Activated CD8-positive, alpha-beta memory T cell treated with anti-CD3 and anti-CD28 coated beads, Interleukin-2, amount 50 U/mL, for 48 hours (primary cell): ENCODE results near the gene STAT2.
A peak's percentile ranks its signal among the peaks of the same experiment; 100 is the strongest.
"Not testable (repeated sequence)": the region's sequence is repeated elsewhere in the genome, so short reads cannot be mapped to it uniquely, and the experiment has no call there.

Experiments
- DNase-seq: peaks from one replicate; pipeline ENCODE4 v3.0.0-alpha.2; 2020

STAT2 gene

DNA sequence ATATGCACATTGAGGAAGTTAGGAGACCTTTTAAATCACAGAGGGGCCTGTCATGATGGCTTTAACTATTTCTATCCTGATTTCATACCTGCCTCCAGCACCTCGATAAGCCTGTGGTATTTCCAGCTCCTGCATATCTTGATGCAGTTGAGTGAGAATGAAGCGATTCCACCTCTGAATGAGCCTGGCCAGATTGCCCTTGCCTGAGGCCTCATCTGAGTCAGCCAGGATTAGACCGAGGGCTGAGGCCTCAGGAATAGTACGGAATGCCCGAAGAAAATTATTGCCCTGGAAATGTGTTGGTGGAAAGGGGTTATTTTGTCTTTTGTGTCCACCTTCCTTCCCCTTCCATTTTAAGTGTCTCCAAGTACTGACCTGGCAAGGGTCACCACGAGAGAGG is 35.7 kb downstream of the STAT2 start:
- DNase-seq = no peak

DNA sequence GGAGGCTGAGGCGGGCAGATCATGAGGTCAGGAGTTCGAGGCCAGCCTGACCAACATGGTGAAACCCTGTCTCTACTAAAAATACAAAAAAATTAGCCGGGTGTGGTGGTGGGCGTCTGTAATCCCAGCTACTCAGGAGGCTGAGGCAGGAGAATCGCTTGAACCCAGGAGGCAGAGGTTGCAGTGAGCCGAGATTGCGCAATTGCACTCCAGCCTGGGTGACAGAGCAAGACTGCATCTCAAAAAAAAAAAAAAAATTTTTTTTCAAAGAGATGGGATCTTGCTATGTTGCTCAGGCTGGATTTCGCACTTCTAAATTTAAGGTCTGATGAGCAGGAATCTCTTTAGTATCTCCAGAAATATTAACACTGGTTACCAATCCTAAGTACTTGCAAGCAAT is 38.3 kb downstream of the STAT2 start:
- not testable (repeated sequence) for DNase-seq

DNA sequence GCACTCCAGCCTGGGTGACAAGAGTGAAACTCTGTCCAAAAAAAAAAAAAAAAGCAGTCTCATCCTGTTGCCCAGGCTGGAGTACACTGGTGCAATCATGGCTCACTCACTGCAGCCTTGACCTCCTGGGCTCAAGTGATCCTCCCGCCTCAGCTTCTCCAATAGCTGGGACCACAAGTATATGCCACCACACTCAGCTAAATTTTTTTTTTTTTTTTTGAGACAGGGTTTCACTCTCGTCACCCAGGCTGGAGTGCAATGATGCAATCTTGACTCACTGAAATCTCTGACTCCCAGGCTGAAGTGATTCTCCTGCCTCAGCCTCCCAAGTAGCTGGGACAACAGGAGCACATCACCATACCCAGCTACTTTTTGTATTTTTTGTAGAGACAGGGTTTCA is 38.9 kb downstream of the STAT2 start:
- DNase-seq = no peak

DNA sequence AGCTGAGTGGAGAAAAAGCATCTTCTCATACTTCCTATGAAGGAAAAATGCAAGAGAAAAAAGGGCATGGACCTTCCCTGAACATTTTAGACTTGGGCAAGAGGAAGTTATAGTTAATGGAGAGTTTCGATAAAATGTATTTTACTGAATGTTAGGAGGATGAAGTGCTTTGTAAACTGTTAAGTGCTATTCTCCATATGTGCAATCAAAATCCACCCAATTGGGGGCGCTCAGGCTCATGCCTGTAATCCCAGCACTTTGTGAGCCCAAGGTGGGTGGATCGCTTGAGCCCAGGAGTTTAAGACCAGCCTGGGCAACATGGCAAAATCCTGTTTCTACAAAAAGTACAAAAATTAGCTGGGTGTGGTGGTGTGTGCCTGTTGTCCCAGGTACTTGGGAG is 42.2 kb downstream of the STAT2 start:
- DNase-seq = no peak

DNA sequence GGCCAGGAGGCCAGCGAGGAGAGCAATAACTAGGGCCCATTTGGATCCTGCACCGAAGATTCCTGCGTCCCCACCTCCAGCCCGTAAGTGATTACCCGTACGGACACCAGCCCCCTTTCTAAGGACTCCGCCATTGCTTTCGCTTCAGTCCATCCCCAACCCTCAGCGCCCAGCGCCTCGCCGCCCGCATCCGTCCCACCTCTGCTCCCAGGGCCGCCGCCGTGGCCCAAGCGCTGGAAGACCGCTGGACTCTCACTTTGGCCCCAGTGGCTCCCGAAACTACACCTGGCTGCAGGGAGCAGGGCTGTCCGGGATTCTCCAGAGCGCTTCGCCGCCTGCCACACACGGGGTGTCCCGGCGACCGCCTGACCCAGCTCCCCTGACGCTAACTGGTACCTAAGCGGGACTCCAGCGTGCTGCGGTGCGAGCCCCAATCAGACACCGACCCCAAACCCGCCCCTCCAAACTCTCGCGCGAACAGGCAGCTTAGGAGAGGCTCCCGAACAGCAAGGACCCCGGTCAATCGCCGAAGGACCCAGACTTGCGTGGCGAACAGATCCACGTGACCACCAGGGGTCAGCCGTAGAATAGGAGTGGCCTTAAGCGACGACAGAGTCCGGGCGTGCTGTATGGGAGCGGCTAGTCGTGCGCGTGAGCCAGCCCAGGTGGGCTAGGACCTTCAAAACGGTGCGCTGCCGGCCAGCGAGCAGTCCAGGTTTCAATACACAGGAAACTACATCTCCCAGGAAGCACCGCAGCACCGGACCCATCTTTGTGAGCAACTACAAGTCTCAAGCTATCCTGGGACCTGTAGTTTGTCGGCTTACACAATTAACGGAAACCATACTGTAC is 44.1 kb downstream of the STAT2 start, which contains the start of gene CNPY2:
CNPY2 (minus strand) TSS at position 367 of the 852 bp plus-strand sequence. CDS start 771 bp downstream, outside the sequence.
- peak; percentile 94 for DNase-seq

DNA sequence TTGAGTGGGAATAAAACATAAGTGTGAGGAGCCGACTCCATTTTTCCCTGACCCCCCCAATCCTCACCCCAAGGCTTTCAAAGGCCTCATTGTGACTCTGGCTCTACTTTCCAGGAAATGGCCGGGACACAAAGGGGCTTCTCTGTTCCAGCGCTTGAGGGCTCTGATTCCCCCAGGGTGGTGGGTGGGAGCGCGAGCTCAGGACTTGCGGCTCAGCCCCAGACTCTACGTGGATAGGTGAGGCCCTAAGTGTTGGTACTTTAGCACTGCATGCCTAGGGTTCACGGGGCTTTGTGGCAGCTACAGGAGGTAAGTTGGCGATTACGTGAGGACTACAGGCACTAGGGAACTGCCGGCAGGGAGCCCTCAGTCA is 44.7 kb downstream of the STAT2 start:
- DNase-seq = no peak

DNA sequence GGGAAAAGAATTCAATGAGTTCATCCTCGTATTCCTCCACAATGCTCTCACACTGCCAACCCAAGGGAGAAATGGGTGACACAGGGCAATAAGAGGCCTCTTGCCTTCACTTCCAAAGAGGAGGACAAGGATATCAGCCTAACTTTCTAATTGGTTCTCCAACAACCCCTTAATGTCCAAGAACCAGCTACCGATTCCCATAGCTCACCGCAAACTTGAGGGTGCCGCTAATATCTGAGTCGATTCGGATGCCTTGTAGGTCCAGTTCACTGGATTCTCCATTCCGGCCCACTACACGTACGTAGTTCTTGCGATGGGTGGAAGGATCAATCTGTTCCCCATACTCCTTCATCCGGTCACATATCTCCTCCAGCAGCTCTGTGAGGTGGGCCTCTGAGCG is 48.9 kb downstream of the STAT2 start:
- no peak for DNase-seq

DNA sequence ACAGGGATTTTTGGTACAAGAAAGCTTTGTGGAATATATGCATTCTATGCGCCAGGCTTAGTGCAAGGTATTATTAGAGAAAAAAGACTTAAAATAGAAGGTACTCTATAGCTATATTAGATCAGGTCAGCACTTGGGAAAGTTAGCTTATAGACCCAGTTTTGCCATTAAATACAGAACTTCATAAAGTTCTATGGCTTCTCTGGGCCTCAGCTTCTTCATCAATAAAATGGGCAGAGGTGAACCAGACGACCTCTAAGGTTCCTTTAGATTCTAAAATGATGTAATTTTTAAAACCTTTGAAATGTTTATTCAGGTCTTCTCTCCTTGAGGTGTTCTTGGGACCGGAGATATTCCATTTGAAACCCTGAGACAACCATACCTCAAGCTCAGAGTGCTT is 51.2 kb downstream of the STAT2 start:
- no peak for DNase-seq

DNA sequence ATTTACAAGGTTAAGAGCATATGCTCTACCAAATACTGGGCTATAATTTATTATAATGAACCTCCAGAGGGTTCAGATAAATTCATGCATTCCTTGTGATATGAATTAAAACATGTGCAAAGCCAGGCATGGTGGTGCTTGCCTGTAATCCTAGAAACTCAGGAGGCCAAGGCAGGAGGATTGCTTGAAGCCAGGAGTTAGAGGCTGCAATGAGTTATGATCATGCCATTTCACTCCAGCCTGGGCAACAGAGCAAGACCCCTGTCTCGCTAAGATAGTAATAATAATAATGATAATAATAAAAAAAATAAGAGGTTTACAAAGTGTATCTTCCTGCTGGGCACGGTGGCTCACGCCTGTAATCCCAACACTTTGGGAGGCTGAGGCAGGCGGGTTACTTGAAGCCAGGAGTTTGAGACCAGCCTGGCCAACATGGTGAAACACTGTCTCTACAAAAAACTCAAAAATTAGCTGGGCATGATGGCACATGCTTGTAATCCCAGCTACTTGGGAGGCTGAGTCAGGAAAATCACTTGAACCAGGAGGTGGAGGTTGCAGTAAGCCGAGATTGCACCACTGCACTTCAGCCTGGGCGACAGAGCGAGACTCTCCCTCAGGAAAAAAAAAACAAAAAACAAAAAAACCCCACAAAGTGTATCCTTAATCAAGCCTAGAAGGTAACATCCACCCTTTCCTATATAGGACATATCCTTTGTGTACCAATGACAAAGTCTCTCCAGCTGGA is 52.5 kb downstream of the STAT2 start:
- DNase-seq = no peak

DNA sequence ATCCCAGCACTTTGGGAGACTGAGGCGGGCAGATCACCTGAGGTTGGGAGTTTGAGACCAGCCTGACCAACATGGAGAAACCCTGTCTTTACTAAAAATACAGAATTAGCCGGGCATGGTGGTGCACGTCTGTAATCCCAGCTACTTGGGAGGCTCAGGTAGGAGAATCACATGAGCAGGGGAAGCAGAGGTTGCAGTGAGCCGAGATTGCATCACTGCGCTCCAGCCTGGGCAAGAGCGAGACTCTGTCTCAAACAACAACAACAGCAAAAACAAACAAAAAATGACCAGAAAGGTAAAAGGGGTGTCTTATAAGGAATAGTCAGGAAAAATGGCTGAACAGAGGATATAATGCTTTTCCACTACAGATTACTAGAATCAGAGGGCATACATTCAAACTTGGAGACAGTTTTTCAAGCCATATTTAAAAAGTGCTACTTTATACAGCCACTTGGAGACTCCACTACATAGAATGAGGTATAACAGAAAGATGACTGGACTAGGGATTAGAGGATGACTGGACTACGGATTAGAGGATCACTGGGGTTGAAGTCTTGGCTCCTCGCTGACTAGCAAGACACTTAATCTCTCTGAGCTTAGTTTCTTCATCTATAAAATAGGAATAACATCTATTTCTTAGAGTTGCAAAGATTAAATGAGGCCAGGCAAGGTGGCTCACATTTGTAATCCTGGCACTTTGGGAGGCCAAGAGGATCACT is 54.9 kb downstream of the STAT2 start:
- no peak for DNase-seq

DNA sequence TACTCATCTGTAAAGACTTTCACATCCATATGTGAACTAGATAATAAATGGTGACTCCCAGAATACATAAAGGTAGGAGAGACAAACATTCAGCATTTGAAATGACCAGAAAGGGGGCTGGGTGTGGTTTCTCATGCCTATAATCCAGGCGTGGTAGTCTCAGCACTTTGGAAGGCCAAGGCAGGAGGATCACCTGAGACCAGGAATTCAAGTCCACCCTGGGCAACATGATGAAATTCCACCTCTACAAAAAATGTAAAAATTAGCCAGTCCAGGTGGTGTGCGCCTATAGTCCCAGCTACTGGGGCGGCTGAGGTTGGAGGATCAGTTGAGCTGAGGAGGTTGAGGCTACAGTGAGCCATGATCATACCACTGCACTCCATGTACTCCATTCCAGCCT is 55.6 kb downstream of the STAT2 start:
- no peak for DNase-seq

DNA sequence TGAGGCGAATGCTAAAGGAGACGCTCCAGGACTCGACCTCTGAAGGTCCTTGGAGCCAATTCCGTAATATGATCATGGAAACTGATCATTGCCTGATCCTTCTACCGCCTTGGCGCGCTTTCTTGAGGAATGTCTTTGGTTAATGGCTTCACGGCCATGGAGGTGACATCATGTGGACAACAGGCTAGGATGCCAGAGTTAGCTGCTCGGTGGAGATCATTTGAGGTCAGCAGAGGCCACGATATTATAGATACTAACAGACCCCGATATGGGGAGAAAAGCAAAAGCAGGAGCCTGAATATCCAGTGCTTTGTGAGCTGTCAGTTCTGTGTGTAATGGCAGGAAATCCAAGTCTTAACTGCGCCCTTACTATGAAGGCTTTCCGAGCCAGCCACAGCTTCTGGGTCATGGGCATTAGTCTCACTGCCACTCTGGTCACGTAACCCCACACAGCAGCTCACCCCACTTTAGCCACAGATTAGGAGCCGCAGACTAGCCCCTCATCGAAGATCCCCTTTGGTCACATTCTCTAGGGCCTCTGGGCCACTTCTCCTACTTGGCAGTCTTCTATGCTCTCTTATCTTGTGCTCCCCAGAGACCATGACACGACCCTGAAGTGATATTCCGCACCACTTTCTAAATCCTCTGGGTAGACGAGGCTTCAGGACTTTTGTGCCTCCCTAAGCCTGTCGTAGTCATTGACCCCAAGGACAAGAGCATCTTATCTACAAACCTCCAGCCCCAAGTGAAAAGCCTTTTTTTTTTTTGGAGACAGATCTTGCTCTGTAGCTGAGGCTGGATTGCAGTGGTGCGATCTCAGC is 59.1 kb downstream of the STAT2 start:
- DNase-seq = no peak

DNA sequence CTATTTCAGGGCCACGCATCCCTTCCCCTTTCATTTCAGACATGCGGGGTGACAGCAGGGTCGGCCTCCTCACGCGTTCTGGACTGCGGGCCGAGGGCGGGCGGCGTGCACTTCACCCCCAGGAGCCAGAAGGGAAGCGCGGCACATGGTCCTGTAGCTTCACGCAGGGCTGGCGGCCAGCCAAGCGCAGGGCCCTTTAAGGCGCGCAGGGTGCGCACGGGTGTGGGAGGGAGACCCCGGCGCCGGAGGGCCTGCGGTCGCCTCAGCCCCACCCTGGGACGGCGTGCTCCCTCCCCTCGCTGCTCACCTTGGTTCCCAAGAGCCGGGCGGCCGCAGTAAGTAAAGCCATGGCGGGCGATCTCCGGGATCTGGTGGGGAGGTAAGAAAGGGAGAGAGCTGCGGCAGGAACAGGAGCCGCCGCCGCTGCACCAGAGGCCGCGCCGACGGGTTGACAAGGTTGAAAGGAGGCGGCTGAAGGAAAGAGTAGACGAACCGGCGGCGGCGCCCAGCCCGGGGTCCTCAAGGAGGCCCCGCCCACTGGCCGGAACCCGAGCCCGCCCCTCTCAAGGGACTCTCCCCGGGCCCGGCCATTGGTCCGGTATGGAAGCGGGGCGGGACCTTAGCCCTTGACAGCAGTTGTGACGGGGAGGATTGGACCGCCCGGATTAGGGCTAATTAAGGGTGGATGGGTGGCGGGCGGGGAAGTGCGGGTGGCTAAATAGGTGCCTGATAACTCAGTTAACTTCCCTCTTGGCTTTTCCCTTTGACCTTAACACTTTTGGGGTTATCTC is 59.9 kb downstream of the STAT2 start, which contains the start of gene CS:
CS (minus strand) TSS at position 478 of the 791 bp plus-strand sequence; CDS start at position 349, 129 bp downstream.
- DNase-seq = peak; percentile 97

DNA sequence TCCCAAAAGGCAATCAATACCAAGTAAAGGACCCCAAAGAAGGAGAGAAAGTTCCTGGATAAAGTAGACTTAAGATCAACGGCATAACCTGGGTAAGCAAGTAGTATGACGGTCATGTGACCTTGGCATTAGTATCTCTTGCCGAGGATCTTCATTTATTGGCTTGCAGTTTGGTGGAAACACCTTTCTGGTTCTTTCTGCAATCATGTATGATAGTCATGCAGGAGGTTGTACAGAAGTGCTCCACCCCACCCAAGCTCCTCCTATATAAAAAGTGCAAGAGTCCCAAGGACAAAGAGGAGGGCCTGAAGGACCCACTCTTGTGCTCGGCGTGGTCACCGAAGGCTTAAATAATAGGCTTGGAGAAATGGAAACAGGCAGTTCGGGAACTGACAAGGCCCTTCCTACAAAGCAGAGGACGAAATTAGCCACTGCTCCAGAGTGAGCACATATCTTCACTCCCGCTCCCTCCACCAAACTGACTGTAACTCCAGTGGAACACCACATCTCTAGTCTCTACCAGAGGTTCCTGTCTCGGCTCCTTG is 60.5 kb downstream of the STAT2 start:
- no peak for DNase-seq

DNA sequence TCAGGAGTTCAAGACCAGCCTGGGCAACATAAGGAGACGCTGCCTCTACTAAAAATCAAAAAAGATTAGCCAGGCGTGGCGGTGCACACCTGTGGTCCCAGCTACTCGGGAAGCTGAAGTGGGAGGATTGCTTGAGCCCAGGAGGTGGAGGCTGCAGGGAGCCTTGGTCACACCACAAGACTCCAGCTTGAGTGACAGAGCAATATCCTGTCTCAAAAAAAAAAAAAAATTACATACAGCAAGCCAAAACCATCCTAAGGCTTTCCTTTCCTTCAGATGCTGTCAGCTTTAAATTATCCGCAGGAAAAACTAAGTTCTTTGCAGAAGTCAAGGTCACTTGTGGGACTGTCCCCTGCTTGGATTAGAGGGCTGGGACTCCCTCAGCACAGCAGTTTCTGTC is 61.1 kb downstream of the STAT2 start:
- no peak for DNase-seq

DNA sequence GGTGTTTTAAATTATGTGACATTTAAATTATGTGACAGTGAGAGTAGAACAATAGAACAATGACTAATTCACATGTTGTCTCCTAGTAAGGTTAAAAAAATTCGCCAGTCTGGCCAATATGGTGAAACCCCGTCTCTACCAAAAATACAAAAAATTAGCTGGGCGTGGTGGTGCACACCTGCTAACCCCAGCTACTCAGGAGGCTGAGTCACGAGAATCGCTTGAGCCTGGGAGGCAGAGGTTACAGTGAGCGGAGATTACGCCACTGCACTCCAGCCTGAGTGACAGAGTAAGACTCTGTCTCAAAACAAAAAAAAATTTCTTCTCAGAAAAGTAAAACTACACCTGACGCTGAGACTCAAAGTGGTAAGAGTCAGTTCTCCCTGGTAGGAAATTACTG is 62.5 kb downstream of the STAT2 start:
- DNase-seq = no peak

DNA sequence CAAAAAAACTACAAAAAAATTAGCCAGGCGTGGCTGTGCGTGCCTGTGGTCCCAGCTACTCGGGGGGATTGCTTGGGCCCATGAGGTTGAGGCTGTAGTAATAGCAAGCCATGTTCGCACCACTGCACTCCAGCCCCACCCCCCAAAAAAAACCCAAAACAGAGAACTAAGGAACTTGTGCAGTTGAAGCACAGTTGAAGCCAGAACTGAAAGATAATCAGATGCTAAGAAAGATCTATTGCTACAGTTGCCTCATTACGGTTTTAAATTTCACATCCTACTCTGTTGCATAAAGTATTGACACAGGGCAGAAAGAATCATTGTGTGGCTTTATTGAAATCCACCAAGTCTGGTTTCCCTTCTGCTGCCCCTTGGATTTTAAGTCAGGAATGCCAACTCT is 63.6 kb downstream of the STAT2 start:
- DNase-seq = no peak

DNA sequence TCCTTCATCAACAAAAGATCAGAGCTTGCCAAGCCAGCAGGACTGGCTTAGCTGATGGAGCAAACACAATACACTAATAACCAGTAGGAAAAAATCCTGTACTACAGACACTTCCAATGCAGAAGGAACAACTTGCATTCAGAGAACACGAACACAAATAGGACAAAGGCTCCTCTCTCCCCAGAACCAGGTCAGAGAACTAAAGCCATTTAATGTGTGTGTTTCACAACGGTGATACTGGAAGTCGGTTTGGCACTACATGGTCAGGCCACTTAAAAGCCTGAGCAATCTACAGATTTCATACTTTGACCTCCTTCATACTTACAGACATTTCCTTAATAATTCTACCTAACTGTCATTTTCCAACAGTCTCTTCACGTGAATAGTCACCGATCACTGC is 66.1 kb downstream of the STAT2 start:
- DNase-seq = no peak
